Testis (tissue), 3 donors: ENCODE measurements around the gene ANKRD13D. TPM values are rescaled to one million over a fixed set of nuclear protein-coding genes. Genes with fewer than 3 reads are reported as not detected.

Experiments used
- DNase-seq: peaks from one replicate; pipeline ENCODE4 v3.0.0-alpha.2; 2019
- H3K27ac ChIP-seq, 2 donors: fragments of 200-600 bp; sonication (generic); one replicate each; pipeline ENCODE4 v1.5.1; 2019
- H3K27me3 ChIP-seq: fragments of 200-600 bp; sonication (generic); one replicate; pipeline ENCODE4 v1.5.1; 2019
- H3K36me3 ChIP-seq: fragments of 200-600 bp; sonication (generic); one replicate; pipeline ENCODE4 v1.5.1; 2017; ENCODE audit warnings: low read depth; ENCODE audit errors: missing control alignments
- H3K4me1 ChIP-seq: fragments of 200-600 bp; sonication (generic); one replicate; pipeline ENCODE4 v1.5.1; 2019
- H3K4me3 ChIP-seq, 2 donors: fragments of 200-600 bp; sonication (generic); one replicate each; pipeline ENCODE4 v1.5.1; 2017 to 2019
- H3K9me3 ChIP-seq: fragments of 200-600 bp; sonication (generic); one replicate; pipeline ENCODE4 v1.5.1; 2017
- POLR2A ChIP-seq: fragments of 450-650 bp; IDR thresholded peaks from one replicate; pipeline ENCODE4 v1.6.1; 2017; ENCODE audit warnings: antibody characterized with exemption, mild to moderate bottlenecking, moderate library complexity
- WGBS, 2 donors: methylation state at CpG; one replicate each; pipeline ENCODE4 v1.1.5; 2018; 5-methylcytosine and 5-hydroxymethylcytosine counted together
- intact Hi-C: fragments of 100-400 bp; cut with DNase I; formaldehyde crosslinking; loops from one replicate; pipeline ENCODE4 v1.15.1; 2023; ENCODE audit warnings: low total_unique reads
- polyA plus RNA-seq: library from polyadenylated mRNA; stranded (reverse); fragments of 350-450 nt; fragmentation: Illumina TruSeq; extraction: RNeasy Lipid Tissue Mini Kit (QIAGEN cat#74804); gene quantifications from one replicate; pipeline ENCODE4 v1.2.3, GENCODE V29; 2014; ENCODE audit warnings: low read depth, low replicate concordance; ENCODE audit not compliant: insufficient read depth
- total RNA-seq, 2 donors: library from RNA; depleted of rRNA; stranded (reverse); fragments of >200 nt; gene quantifications; one replicate each; pipeline ENCODE4 v1.2.3, GENCODE V29; 2016
- TF ChIP-seq, protein P1 (sequence below), 3 experiments: fragments of 450-650 bp in 2 of 3; fragments of 200-600 bp in 1 of 3; sonication (generic) in 1 of 3; IDR thresholded peaks; one replicate each; pipeline ENCODE4 v1.5.1; 2016 to 2019; ENCODE audit warnings: antibody characterized with exemption in 3 of 3, mild to moderate bottlenecking in 2 of 3, moderate library complexity in 1 of 3

The ANKRD13D gene
- total and polyA plus RNA-seq, 3 donors from 2014 or later, result 32.8 to 73.3 (median 66.2) TPM

GRCh38 chr11:67302571-67303131, 13.5 kb downstream of the ANKRD13D start:
- Histone ChIP-seq H3K9me3 (no peaks in the 10 kb centered on the region), H3K27me3 (no peaks in the 10 kb centered on the region), H3K27ac (peak overlapping the region; percentile 17 to 66), H3K4me1 (peaks cover 20% of the 10 kb centered on the region), H3K36me3 (no peaks in the 10 kb centered on the region), H3K4me3 (peak overlapping the region; percentile 60 to 93)
- intact Hi-C loops, result no loop called here
- TF ChIP-seq, protein P1, sequence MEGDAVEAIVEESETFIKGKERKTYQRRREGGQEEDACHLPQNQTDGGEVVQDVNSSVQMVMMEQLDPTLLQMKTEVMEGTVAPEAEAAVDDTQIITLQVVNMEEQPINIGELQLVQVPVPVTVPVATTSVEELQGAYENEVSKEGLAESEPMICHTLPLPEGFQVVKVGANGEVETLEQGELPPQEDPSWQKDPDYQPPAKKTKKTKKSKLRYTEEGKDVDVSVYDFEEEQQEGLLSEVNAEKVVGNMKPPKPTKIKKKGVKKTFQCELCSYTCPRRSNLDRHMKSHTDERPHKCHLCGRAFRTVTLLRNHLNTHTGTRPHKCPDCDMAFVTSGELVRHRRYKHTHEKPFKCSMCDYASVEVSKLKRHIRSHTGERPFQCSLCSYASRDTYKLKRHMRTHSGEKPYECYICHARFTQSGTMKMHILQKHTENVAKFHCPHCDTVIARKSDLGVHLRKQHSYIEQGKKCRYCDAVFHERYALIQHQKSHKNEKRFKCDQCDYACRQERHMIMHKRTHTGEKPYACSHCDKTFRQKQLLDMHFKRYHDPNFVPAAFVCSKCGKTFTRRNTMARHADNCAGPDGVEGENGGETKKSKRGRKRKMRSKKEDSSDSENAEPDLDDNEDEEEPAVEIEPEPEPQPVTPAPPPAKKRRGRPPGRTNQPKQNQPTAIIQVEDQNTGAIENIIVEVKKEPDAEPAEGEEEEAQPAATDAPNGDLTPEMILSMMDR (IDR thresholded peaks at IDR 0.05), result no peak
- TF ChIP-seq POLR2A, result no peak
- 28 to 32% methylated on average over 12 to 23 of the region's 23 CpGs for WGBS, 2 donors
- DNase-seq, result no peak

DNA sequence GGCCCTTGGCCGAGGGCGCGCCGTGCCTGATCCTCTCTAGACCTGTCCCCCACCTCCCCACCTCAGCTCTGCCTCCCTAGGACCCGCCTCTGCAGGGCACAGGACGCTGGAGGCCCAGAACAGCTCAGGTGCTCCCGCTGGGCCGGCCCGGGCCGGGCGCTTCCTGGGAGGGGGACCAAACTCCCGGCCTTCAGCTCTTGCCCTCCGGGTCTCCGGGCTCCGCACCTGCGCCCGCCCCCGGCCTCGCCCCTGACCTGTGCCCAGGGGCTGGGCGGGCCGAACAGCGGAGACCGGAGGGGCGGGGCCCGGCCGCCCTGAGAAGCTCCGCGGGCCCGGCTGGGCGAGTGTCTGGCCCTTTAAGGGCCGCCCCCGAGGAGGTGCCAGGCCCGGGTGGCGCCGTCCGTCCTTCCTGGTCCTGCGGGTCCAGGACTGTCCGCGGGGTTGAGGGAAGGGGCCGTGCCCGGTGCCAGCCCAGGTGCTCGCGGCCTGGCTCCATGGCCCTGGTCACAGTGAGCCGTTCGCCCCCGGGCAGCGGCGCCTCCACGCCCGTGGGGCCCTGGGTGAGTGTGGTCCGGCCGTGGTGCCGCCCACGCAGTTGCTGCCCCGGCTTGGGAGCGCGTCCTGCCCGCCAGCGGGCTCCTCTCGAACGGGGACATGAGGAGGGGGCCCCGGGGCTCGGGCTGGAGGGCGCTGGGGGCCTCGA, 14.2 kb downstream of the ANKRD13D start, which contains the start of gene SSH3:
TSS of gene SSH3 (plus strand) at position 399 of the 703 bp plus-strand sequence. CDS start at position 495, 96 bp downstream.
- no peaks in the 10 kb centered on the region for H3K9me3 ChIP-seq
- peaks cover 20% of the 10 kb centered on the region for H3K4me1 ChIP-seq
- peak within 1 kb of the TSS; percentile 60 to 93 for H3K4me3 ChIP-seq
- H3K27me3 ChIP-seq, result no peaks in the 10 kb centered on the region
- 1% methylated on average over 59 of the region's 65 CpGs; no CpG with 5 or more reads in 1 of the 2 donors for WGBS, 2 donors
- H3K36me3 ChIP-seq, result no peaks in the 10 kb centered on the region
- intact Hi-C loops, result no loop called here
- TF ChIP-seq, protein P1 (IDR thresholded peaks at IDR 0.05), result no peak
- no peak for TF ChIP-seq POLR2A
- DNase-seq, result peak; percentile 79
- peak within 1 kb of the TSS; percentile 17 to 66 for H3K27ac ChIP-seq

GRCh38 chr11:67303835-67304411, 14.8 kb downstream of the ANKRD13D start:
- intact Hi-C loops, result no loop called here
- Histone ChIP-seq H3K4me3 (peak overlapping the region; percentile 60 to 93), H3K27ac (peak overlapping the region; percentile 17 to 66), H3K36me3 (no peaks in the 10 kb centered on the region), H3K9me3 (no peaks in the 10 kb centered on the region), H3K27me3 (no peaks in the 10 kb centered on the region), H3K4me1 (peaks cover 20% of the 10 kb centered on the region)
- no peak for DNase-seq
- no peak for TF ChIP-seq POLR2A
- TF ChIP-seq, protein P1 (IDR thresholded peaks at IDR 0.05), result no peak
- 1 to 2% methylated on average over 11 to 40 of the region's 43 CpGs for WGBS, 2 donors

DNA sequence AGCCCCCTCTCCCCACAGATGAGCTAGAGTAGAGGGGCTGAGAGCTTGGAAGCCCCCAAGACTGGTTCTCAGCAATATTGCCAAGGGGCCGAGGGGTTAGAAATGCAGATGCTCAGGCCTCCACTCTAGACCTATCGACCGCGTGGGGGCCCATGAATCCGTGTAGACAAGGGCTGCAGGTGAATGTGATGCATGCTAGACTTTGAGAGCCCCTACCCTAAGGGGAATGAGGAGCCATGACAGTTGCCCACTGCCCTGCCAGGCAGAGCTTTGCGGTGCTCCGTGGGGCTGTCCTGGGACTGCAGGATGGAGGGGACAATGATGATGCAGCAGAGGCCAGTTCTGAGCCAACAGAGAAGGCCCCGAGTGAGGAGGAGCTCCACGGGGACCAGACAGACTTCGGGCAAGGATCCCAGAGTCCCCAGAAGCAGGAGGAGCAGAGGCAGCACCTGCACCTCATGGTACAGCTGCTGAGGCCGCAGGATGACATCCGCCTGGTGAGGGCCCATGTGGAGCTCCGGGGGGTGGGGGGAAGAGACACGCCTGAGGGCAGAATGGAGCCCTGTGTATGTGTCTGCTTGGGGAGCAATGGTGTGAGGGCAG, 15.5 kb downstream of the ANKRD13D start:
- intact Hi-C loops, result no loop called here
- H3K4me1 ChIP-seq, result peaks cover 20% of the 10 kb centered on the region
- H3K27me3 ChIP-seq, result no peaks in the 10 kb centered on the region
- no peak overlapping the region for H3K27ac ChIP-seq
- DNase-seq, result no peak
- 56 to 84% methylated on average over 8 to 14 of the region's 14 CpGs for WGBS, 2 donors
- no peaks in the 10 kb centered on the region for H3K9me3 ChIP-seq
- no peaks in the 10 kb centered on the region for H3K36me3 ChIP-seq
- H3K4me3 ChIP-seq, result peak overlapping the region in 1 of 2 donors; percentile 93
- TF ChIP-seq, protein P1 (IDR thresholded peaks at IDR 0.05), result no peak
- TF ChIP-seq POLR2A, result no peak
